ENCODE measurements around the gene ST3GAL6. TPM values are rescaled to one million over a fixed set of nuclear protein-coding genes. Genes with fewer than 3 reads are reported as not detected.

The ST3GAL6 gene
- total RNA-seq, 2 experiments from 2014 or later: 0.44 to 0.45 TPM

DNA sequence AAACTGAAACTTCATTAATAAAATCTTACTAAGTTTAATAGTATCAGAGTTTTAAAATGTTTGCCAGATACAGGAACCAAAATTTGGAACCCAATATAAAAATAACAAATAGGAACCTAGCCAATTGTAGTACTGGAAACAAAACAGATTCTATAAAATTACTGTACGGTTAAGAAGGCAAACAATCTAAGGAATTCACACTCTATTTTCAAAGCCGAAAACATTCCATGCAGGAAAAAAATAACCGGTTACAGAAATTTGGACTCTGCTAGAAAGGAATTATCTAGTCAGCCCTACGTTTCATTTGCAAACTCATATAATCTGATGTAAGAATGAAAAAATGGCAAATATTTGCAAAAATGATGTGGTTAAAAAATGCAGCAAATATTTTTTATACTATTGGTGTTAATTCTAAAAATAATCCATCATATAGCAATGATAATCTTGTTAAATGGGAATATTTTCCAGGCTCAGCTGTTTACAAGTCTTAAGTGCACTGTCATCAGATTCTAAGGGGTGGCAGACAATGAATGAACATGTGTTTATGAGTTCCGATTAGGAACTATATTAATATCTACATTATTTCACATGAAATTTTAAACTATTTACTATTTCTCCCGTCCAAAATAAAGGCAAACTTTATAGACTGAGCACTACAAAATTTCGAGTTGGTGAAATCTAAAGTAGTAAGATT, 80.3 kb downstream of the ST3GAL6 start:
- Histone ChIP-seq H3K36me3 (ENCODE audit: insufficient read depth, low read length) (no peaks in the 10 kb centered on the region), H3K4me1 (ENCODE audit: insufficient read depth, low read length) (no peaks in the 10 kb centered on the region), H3K27ac (ENCODE audit: low read depth in 1 of 2, low read length in 2 of 2) (no peak overlapping the region), H3K27me3 (ENCODE audit: control insufficient read depth in 1 of 2, insufficient read depth in 2 of 2, low read length in 2 of 2) (no peaks in the 10 kb centered on the region), H3K4me3 (ENCODE audit: low read length) (no peak overlapping the region), H3K9me3 (ENCODE audit: control insufficient read depth in 1 of 2, insufficient read depth in 1 of 2, low read length in 2 of 2) (no peaks in the 10 kb centered on the region)
- no peaks in the 10 kb centered on the region for H3K36me3 Mint-ChIP-seq (ENCODE audit: low read depth)
- CTCF ChIA-PET: no interaction called here
- ATAC-seq (ENCODE audit: poor library complexity) (no peak), DNase-seq (no peak)
- TF ChIP-seq, protein P1, sequence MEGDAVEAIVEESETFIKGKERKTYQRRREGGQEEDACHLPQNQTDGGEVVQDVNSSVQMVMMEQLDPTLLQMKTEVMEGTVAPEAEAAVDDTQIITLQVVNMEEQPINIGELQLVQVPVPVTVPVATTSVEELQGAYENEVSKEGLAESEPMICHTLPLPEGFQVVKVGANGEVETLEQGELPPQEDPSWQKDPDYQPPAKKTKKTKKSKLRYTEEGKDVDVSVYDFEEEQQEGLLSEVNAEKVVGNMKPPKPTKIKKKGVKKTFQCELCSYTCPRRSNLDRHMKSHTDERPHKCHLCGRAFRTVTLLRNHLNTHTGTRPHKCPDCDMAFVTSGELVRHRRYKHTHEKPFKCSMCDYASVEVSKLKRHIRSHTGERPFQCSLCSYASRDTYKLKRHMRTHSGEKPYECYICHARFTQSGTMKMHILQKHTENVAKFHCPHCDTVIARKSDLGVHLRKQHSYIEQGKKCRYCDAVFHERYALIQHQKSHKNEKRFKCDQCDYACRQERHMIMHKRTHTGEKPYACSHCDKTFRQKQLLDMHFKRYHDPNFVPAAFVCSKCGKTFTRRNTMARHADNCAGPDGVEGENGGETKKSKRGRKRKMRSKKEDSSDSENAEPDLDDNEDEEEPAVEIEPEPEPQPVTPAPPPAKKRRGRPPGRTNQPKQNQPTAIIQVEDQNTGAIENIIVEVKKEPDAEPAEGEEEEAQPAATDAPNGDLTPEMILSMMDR (IDR thresholded peaks at IDR 0.05): no peak
- H3K27ac Mint-ChIP-seq: no peak overlapping the region
- H3K9me3 Mint-ChIP-seq: no peaks in the 10 kb centered on the region
- H3K27me3 Mint-ChIP-seq: no peaks in the 10 kb centered on the region
- H3K4me3 Mint-ChIP-seq: no peak overlapping the region
- intact Hi-C loops (cut with DNase I, micrococcal nuclease): no loop called here
- no peaks in the 10 kb centered on the region for H3K4me1 Mint-ChIP-seq (ENCODE audit: low read depth)
- POLR2A ChIA-PET: no interaction called here

Other genes with a start within 250 kb of the ST3GAL6 start
- 100 to 1,000 TPM; 168 to 185 TPM for gene CLDND1, start 240.4 kb upstream of the ST3GAL6 start, total RNA-seq
- gene GPR15, start 231.4 kb upstream of the ST3GAL6 start, total RNA-seq: 1 to 10 TPM; 8.4 to 9.6 TPM
- gene CPOX, start 169.7 kb upstream of the ST3GAL6 start, total RNA-seq: 10 to 100 TPM in 1 of 2 experiments, 1 to 10 TPM in 1; 7.0 to 10.5 TPM
- gene DCBLD2, start 138.4 kb downstream of the ST3GAL6 start, total RNA-seq: 1 to 10 TPM; 2.2 to 2.5 TPM

Data from CD4-positive, alpha-beta T cell (primary cell).